Mononuclear cell (primary cell): ENCODE results near the gene SMIM5. TPM values are rescaled to one million over a fixed set of nuclear protein-coding genes. Genes with fewer than 3 reads are reported as not detected.
A peak's percentile ranks its signal among the peaks of the same experiment; 100 is the strongest.
"Not testable (repeated sequence)": the region's sequence is repeated elsewhere in the genome, so short reads cannot be mapped to it uniquely, and the experiment has no call there.

Experiments
- H3K27me3 ChIP-seq: 2 replicates; pipeline ENCODE4 v1.6.0; 2011; ENCODE audit warnings: low read length, control low read depth; ENCODE audit not compliant: insufficient read depth
- H3K4me1 ChIP-seq: 2 replicates; pipeline ENCODE4 v1.5.1; 2011; ENCODE audit warnings: mild to moderate bottlenecking, low read length, control low read depth; ENCODE audit not compliant: insufficient read depth
- H3K4me3 ChIP-seq: 2 replicates; pipeline ENCODE4 v1.5.1; 2011; ENCODE audit warnings: mild to moderate bottlenecking, low read length, moderate library complexity
- H3K9me3 ChIP-seq: 2 replicates; pipeline ENCODE4 v1.5.1; 2011; ENCODE audit warnings: low read depth, mild to moderate bottlenecking, control low read depth, low read length
- total RNA-seq: library from RNA; depleted of rRNA; stranded (reverse); fragments of >200 nt; gene quantifications from one replicate; pipeline ENCODE4 v1.2.3, GENCODE V29; 2012

SMIM5 gene
- total RNA-seq, result 3.6 TPM

GRCh38 chr17:75632863-75633485 is at the start of gene SMIM5:
Gene SMIM5, plus strand, starts transcription at chr17:75633434. Its CDS starts 6,768 bp downstream, at chr17:75640202.
- H3K4me1 ChIP-seq, result peaks cover 10% of the 10 kb centered on the region
- no peaks in the 10 kb centered on the region for H3K9me3 ChIP-seq
- no peak within 1 kb of the TSS for H3K4me3 ChIP-seq
- no peaks in the 10 kb centered on the region for H3K27me3 ChIP-seq

DNA sequence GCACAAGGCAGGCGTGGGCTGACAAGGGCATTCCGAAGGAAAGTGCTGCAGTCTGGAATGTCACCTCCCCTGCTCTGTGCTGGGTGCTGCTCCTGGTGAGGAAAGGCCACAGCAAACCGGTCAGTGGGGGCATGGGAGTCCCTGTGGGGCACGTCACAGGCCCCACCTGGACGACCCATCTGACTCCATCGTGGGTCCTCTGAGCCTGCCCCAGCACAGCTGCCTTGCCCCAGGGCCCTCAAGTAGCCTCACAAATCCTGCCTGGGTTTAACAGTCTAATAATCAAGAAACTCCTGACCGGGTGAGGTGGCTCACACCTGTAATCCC is 48.4 kb upstream of the SMIM5 start:
- H3K27me3 ChIP-seq, result no peaks in the 10 kb centered on the region
- peaks cover 12% of the 10 kb centered on the region for H3K4me1 ChIP-seq
- H3K4me3 ChIP-seq, result no peak overlapping the region
- no peaks in the 10 kb centered on the region for H3K9me3 ChIP-seq

GRCh38 chr17:75587675-75588595 is 45.3 kb upstream of the SMIM5 start, which contains the start of gene MYO15B:
Gene MYO15B, plus strand, starts transcription at chr17:75587800. Its CDS starts 258 bp downstream, at chr17:75588058.
- Histone ChIP-seq H3K4me1 (peaks cover 20% of the 10 kb centered on the region), H3K4me3 (peak within 1 kb of the TSS; percentile 63), H3K9me3 (no peaks in the 10 kb centered on the region), H3K27me3 (no peaks in the 10 kb centered on the region)

- Histone ChIP-seq H3K4me1 (peaks cover 20% of the 10 kb centered on the region), H3K9me3 (no peaks in the 10 kb centered on the region), H3K4me3 (peak overlapping the region; percentile 63), H3K27me3 (no peaks in the 10 kb centered on the region)
These were observed 44.6 kb upstream of the SMIM5 start for GRCh38 chr17:75588596-75589011.

- Histone ChIP-seq H3K27me3 (no peaks in the 10 kb centered on the region), H3K9me3 (no peaks in the 10 kb centered on the region), H3K4me3 (peak overlapping the region; percentile 63), H3K4me1 (peaks cover 20% of the 10 kb centered on the region)
These were observed 44.0 kb upstream of the SMIM5 start for GRCh38 chr17:75589012-75589918.

DNA sequence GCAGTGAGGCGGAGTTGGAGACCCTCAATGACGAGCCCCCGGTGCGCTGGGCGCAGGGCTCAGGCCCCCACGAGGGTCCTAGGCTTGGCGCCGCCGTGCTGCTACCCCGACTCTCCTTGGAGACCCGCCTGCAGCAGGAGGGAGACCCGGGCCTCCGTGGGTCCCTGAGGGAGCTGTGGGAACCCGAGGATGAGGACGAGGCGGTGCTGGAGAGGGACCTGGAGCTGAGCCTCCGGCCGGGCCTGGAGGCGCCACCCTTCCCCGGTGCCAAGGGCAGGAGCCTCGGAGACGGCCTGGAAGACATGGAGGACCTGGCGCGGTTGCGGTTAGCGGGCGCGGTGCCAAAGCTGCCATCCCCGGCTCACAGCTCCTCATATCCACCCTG is 43.3 kb upstream of the SMIM5 start:
- Histone ChIP-seq H3K9me3 (no peaks in the 10 kb centered on the region), H3K4me3 (no peak overlapping the region), H3K27me3 (no peaks in the 10 kb centered on the region), H3K4me1 (peaks cover 20% of the 10 kb centered on the region)

DNA sequence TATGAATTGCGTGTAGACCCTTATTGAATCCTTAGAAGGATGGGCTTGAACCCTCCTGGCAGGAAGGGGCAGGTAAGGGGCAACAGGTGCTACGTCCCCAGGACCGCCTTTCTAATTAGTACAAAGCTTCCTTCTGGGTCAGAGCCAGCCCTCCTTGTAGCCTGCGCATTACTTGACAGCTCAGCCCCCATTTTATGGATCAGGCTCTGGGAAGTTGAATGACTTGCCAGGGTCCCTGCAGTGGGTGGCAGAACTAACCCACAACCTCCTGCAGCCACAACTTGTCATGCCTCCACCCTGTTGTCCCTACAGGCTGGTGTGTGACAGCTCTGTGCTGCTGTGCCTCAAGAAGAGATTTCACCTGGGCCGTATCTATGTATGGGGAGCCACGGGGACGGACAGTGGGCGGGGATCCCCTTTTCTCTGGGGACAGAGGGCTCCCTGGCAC is 42.9 kb upstream of the SMIM5 start:
- Histone ChIP-seq H3K4me1 (peaks cover 20% of the 10 kb centered on the region), H3K9me3 (no peaks in the 10 kb centered on the region), H3K4me3 (no peak overlapping the region), H3K27me3 (no peaks in the 10 kb centered on the region)

DNA sequence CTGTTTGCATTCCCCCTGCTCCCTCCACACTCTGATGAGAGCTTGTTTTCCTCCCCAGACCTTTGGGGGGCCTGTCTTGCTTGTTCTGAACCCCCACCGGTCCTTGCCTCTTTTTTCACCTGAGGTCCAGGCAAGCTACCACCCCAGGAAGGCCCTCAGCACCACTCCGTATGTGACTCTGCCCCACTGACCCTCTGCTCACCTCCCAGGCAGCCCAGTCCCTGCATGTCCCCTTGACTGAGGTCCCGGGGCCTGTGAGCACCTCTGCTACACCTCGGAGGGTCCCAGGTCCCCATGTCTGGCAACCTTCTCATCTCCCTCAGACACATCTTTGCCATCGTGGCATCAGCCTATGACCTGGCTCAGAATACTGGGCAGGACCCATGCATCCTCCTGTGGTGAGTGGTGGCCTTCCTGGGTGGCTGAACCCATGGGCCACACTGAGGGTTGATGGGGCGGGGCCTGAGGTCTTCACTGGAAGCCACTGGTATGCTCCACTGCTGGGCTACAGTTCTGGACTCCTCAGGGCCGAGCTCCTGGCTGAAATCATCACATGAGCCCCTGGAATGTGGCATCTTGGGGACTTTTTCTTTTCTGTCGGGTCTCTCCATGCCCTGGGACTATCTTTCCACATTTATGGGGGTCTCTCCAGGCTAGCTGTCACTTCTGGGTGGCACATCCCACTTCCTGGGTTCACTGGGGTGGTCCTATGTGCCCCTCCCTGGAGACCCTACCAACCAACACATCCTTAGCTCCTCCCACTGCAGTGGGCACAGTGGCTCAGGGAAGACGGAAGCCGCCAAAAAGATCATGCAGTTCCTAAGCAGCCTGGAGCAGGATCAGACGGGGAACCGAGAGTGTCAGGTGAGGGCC is 42.1 kb upstream of the SMIM5 start:
- Histone ChIP-seq H3K9me3 (no peaks in the 10 kb centered on the region), H3K27me3 (no peaks in the 10 kb centered on the region), H3K4me3 (no peak overlapping the region), H3K4me1 (peaks cover 20% of the 10 kb centered on the region)

DNA sequence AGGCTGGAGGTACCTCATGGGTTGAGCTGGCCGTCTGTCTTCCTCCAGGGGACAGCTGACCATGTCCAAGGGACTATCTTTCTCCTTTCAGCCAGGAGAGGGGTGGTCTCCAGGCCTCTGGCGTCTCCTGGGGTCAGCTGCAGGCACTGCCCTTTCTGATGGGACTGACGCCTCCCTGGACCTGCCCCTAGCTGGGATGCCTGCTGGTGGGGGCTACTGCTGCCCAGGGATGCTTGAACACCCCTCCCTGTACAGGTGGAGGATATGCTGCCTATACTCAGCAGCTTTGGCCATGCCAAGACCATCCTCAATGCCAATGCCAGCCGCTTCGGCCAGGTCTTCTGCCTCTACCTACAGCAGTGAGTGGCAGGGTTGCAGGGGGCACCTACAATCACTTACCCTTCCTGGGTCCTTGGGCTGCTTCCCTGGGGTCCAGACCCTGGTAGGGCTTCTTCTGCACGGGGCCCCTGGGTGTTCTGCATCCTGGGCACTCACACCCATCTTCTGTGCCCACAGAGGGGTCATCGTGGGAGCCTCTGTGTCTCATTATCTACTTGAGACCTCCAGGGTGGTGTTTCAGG is 41.4 kb upstream of the SMIM5 start:
- H3K4me3 ChIP-seq, result no peak overlapping the region
- peaks cover 20% of the 10 kb centered on the region for H3K4me1 ChIP-seq
- no peaks in the 10 kb centered on the region for H3K27me3 ChIP-seq
- H3K9me3 ChIP-seq, result no peaks in the 10 kb centered on the region

GRCh38 chr17:75592348-75593020 is 40.8 kb upstream of the SMIM5 start:
- peaks cover 18% of the 10 kb centered on the region for H3K4me1 ChIP-seq
- no peaks in the 10 kb centered on the region for H3K9me3 ChIP-seq
- H3K27me3 ChIP-seq, result no peaks in the 10 kb centered on the region
- no peak overlapping the region for H3K4me3 ChIP-seq

- H3K4me3 ChIP-seq, H3K27me3 ChIP-seq, H3K9me3 ChIP-seq: not testable (repeated sequence)
- H3K4me1 ChIP-seq, result peaks cover 13% of the 10 kb centered on the region
These were observed 39.8 kb upstream of the SMIM5 start for GRCh38 chr17:75593430-75593829.

DNA sequence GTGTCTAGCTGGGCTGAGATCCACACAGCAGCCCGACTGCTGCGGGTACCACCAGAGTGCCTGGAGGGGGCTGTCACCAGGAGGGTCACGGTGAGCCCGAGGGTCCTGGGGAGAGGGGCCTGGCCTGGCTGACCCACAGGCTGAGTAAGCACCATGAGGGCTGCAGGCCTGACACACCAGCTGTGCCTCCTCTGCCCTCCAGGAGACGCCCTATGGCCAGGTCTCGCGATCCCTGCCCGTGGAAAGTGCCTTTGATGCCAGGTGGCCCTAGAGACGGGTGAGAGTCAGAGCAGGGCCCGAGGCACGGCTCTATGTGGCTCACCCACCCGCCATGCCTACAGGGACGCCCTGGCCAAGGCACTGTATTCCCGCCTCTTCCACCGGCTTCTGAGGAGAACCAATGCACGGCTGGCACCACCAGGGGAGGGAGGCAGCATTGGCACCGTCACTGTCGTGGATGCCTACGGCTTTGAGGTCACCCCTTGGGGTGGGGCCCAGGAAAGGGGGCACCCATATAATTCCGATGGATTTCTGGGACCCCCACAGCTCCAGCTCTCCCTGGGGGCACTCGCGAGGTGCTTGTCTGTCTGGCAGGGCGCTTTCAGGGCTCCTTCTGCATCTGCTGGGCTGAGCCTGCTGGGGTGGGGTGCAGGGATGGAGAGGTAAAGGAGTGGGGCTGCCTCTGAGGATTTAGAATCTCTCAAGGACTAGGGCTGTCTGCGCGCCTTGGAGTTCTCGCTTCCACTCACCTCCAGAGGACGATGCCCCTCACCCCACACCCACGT is 38.5 kb upstream of the SMIM5 start:
- Histone ChIP-seq H3K9me3 (no peaks in the 10 kb centered on the region), H3K4me3 (no peak overlapping the region), H3K27me3 (no peaks in the 10 kb centered on the region), H3K4me1 (peaks cover 10% of the 10 kb centered on the region)
